Loucy (cell line): ENCODE measurements around the gene LINC01488.

ENCODE experiments used
- EZH2phosphoT487 ChIP-seq: fragments of 200-600 bp; IDR thresholded peaks from 2 replicates; pipeline ENCODE4 v1.6.1; 2018; ENCODE audit warnings: antibody characterized with exemption, mild to moderate bottlenecking, moderate library complexity, borderline replicate concordance
- TF ChIP-seq, protein P1 (sequence below): fragments of 200-600 bp; sonication (generic); conservative IDR thresholded peaks from 2 replicates; pipeline ENCODE4 v1.5.1; 2014; ENCODE audit warnings: mild to moderate bottlenecking, antibody characterized with exemption, low read length

DNA sequence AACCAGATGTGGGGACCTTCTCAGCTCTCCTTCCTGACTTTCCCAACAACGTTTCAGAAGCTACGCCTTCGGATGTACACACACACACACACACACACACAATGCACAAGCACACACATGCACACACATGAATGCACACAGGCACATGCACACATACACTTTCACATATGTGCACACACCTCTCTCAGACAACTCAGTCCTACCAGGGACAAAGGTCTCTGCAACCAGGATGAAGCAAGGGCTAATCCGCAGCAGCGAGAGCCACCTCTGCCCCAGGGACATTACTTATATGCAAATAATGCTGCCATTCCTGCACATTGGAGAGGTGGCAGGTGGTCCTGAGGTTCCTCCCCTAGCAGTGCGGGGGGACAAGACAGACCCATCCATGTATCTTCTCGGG lies 27.4 kb upstream of the LINC01488 start:
- TF ChIP-seq, protein P1, sequence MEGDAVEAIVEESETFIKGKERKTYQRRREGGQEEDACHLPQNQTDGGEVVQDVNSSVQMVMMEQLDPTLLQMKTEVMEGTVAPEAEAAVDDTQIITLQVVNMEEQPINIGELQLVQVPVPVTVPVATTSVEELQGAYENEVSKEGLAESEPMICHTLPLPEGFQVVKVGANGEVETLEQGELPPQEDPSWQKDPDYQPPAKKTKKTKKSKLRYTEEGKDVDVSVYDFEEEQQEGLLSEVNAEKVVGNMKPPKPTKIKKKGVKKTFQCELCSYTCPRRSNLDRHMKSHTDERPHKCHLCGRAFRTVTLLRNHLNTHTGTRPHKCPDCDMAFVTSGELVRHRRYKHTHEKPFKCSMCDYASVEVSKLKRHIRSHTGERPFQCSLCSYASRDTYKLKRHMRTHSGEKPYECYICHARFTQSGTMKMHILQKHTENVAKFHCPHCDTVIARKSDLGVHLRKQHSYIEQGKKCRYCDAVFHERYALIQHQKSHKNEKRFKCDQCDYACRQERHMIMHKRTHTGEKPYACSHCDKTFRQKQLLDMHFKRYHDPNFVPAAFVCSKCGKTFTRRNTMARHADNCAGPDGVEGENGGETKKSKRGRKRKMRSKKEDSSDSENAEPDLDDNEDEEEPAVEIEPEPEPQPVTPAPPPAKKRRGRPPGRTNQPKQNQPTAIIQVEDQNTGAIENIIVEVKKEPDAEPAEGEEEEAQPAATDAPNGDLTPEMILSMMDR: no peak
- TF ChIP-seq EZH2phosphoT487: no peak
